D721Med (cell line): ENCODE results near the gene TPX2.

Experiments used
- DNase-seq: peaks from one replicate; pipeline ENCODE4 v3.0.0; 2011; ENCODE audit warnings: low spot score; ENCODE audit not compliant: insufficient read length
- FAIRE-seq: peaks from 2 replicates; lab custom pipeline; 2011; peaks lifted over from hg19 to GRCh38; lab: Jason Lieb, UNC
- TF ChIP-seq, protein P1 (sequence below): IDR thresholded peaks from 2 replicates; pipeline ENCODE4 v1.5.1; 2012; ENCODE audit warnings: mild to moderate bottlenecking, control low read depth; ENCODE audit not compliant: insufficient read depth; ENCODE audit errors: missing control alignments

TPX2 gene

DNA sequence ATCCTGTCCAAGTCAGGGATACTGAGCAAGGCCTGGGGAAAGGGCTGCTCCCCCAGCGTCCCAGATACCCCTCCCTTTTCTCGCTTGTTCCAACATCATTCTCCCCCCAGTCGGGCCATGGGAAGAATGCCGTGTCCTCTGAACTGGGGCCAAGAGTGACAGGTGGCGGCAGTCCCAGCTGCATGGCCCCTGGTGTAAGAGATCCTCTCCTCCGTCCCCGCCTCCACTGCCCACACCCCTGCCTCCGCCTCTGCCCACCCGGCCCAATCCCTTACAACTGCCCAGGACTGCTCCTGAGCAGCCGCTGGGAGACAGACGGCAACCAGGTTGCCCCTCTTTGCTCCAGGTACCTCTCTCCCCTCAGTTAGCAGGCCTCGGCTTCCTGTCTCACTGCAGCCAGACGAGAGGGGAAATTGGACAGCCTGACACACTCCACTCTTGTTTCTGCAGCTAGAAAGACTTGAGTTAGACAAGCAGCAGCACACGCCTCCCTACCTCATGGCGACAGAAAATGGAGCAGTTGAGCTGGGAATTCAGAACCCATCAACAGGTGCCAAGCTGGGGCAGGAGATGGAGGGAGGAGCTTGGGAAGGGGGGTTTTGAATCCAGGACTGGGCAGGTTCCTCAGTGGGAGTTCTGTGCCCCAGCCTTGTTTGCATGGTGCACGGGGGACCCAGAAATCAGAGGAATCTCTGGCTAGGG lies 80.1 kb downstream of the TPX2 start, which contains the start of gene MYLK2:
TSS of gene MYLK2 (plus strand) at position 274 of the 702 bp plus-strand sequence. CDS start at position 499, 225 bp downstream.
- DNase-seq (no peak), FAIRE-seq (no peak)
- TF ChIP-seq, protein P1, sequence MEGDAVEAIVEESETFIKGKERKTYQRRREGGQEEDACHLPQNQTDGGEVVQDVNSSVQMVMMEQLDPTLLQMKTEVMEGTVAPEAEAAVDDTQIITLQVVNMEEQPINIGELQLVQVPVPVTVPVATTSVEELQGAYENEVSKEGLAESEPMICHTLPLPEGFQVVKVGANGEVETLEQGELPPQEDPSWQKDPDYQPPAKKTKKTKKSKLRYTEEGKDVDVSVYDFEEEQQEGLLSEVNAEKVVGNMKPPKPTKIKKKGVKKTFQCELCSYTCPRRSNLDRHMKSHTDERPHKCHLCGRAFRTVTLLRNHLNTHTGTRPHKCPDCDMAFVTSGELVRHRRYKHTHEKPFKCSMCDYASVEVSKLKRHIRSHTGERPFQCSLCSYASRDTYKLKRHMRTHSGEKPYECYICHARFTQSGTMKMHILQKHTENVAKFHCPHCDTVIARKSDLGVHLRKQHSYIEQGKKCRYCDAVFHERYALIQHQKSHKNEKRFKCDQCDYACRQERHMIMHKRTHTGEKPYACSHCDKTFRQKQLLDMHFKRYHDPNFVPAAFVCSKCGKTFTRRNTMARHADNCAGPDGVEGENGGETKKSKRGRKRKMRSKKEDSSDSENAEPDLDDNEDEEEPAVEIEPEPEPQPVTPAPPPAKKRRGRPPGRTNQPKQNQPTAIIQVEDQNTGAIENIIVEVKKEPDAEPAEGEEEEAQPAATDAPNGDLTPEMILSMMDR, result no peak

DNA sequence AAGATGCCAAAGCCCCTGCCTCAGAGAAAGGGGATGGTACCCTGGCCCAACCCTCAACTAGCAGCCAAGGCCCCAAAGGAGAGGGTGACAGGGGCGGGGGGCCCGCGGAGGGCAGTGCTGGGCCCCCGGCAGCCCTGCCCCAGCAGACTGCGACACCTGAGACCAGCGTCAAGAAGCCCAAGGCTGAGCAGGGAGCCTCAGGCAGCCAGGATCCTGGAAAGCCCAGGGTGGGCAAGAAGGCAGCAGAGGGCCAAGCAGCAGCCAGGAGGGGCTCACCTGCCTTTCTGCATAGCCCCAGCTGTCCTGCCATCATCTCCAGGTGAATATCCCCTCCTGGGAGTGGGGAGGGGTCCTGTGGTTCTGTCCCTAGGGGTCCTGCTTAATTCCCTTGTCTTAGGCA lies 81.1 kb downstream of the TPX2 start:
- TF ChIP-seq, protein P1, result no peak
- DNase-seq (no peak), FAIRE-seq (no peak)

DNA sequence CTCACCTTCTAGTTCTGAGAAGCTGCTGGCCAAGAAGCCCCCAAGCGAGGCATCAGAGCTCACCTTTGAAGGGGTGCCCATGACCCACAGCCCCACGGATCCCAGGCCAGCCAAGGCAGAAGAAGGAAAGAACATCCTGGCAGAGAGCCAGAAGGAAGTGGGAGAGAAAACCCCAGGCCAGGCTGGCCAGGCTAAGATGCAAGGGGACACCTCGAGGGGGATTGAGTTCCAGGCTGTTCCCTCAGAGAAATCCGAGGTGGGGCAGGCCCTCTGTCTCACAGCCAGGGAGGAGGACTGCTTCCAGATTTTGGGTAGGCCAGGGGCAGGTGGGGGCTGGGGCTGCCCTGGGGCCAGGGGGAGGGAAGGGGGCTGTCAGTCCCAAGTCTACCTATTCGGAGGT lies 82.3 kb downstream of the TPX2 start:
- TF ChIP-seq, protein P1, result no peak
- no peak for DNase-seq
- FAIRE-seq, result no peak

DNA sequence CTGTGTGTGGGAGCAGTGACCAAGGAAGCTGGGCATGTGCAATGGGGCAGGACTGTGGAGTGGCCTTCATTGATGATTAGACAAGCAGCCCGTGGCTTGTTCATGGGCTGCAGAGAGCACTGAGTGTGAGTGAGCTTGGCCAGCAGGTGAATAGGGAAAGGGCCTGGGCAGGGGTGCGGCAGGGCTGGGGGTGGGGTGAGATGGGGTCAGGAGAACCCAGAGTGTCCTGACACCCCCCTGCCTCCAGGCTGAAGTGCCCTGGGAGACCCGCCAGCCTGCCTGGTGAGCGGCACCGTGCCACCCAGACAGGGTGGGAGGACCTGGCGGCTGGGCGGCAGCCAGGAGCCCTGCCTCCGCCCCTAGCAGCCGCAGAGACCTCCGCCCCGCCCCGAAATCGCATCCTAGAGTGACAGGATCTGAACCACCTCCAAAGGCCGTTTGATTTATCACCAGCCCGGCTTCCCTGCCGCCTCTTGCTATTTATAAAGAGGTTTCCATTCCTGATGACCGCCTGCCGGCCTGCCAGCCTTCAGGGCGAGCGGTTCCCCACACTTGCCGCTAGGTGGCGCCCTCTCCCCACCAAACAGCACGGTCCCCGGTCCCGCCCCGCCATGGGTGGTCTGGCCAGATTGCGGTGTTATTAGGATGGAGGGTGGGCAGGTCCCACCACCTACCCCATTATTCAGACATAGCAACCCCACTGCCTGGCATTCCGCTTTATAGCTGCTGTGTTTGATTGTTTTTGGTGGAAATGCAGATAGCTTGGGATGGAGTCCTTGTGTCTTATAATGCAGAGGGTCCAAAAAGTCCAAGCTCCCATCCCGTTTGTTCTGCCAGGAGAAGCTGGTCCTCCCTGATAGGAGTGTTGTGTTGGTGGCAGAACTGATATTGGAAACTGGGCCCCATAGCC lies 83.6 kb downstream of the TPX2 start:
- FAIRE-seq, result no peak
- DNase-seq, result peak; percentile 82
- TF ChIP-seq, protein P1, result peak; percentile 87

DNA sequence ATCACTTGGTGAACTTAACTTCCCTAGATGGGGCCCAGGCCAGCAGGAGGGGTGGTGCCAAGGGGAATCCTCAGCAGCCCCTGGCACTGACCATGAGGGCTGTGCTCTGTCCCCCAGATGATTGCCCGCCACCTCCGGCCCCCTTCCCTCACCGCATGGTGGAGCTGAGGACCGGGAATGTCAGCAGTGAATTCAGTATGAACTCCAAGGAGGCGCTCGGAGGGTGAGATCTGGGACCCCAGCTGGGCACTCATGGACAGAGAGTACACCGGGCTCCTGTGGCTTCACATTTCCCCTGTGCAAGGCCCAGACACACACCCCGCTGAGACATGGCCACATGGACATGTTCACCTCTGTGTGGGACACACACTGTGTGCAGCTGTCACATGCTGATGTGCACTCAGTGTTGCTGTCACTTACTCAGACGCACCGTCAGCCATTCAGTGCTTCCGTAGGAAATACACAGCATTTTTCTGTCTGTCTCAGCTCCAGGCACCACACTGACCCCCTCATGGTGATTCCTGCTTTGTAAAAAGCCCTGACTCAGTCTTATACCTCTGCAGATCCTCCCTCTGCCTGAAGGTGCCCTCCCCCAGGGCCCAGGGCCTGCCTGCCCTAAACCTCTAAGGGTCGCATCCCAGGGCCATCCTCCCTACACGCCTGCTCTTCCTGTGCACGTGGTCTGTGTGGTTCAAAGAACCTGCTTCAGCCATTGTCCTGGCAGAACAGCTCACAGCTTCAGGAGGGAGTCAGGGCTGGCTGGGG lies 84.5 kb downstream of the TPX2 start:
- no peak for DNase-seq
- TF ChIP-seq, protein P1, result no peak
- no peak for FAIRE-seq

DNA sequence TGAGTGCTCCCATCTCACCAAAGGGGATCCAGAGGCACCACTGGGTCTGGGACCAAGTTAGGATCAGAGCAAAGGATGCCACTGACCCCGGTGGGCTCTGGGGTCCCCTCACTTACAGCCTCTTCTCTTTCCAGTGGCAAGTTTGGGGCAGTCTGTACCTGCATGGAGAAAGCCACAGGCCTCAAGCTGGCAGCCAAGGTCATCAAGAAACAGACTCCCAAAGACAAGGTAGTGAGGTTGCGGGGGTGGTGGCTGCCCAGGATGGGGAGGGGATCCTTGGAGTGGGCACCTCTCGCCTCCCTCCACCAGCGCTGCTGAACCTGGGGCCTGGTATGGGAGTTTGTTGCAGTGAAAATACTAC lies 85.0 kb downstream of the TPX2 start:
- no peak for FAIRE-seq
- TF ChIP-seq, protein P1, result no peak
- no peak for DNase-seq
